HCT116 (cell line): Measurements from ENCODE around the gene RPL13. TPM values are rescaled to one million over a fixed set of nuclear protein-coding genes. Genes with fewer than 3 reads are reported as not detected.

Experiments
- ATAC-seq: fragments of 200-7000 bp; cut with Tn5 transposase; 2 replicates; pipeline ENCODE4 v1.9.1; 2020; ENCODE audit warnings: mild to moderate bottlenecking, moderate library complexity
- BruUV-seq: library from RNA; stranded (reverse); fragments of 400-500 nt; replicated peaks from 2 replicates; lab custom pipeline; 2021; lab: Mats Ljungman, UMichigan
- CTCF ChIA-PET: fragments of 300-600 bp; sonication (Branson Sonifier 250); formaldehyde crosslinking; loops from one replicate; lab custom pipeline; 2021; ENCODE audit warnings: antibody characterized with exemption; lab: Charles Lee
- POLR2A ChIA-PET: fragments of 300-600, 350-600 bp; sonication (Branson Sonifier 250); formaldehyde crosslinking; loops from one replicate; lab custom pipeline; 2021; ENCODE audit warnings: antibody characterized with exemption; lab: Charles Lee
- RAD21 ChIA-PET, 2 experiments: fragments of 300-600 bp; sonication (Branson Sonifier 250); formaldehyde crosslinking; loops; one replicate each; lab custom pipeline; 2023; ENCODE audit warnings: low total read pairs in 2 of 2; ENCODE audit not compliant: uncharacterized antibody in 2 of 2, unreplicated experiment in 2 of 2, low non-redundant PET in 1 of 2; lab: Charles Lee
- DNase-seq: peaks from one replicate; pipeline ENCODE4 v3.0.0-alpha.2; 2010; ENCODE audit warnings: low read depth, low spot score
- H2AFZ ChIP-seq: fragments of 200-600 bp; shearing (Covaris generic), sonication (generic); 2 replicates; pipeline ENCODE4 v1.6.1; 2017; ENCODE audit warnings: low read depth, mixed run types, mixed read lengths, antibody characterized with exemption, low read length; ENCODE audit not compliant: poor library complexity, severe bottlenecking
- H3K27ac ChIP-seq: 2 replicates; pipeline ENCODE4 v1.5.1; 2012; ENCODE audit warnings: low read depth, low read length
- H3K27me3 ChIP-seq: fragments of 200-600 bp; sonication (generic); 2 replicates; pipeline ENCODE4 v1.6.1; 2016; ENCODE audit warnings: mixed run types, low read length, mixed read lengths; ENCODE audit not compliant: insufficient read depth
- H3K36me3 ChIP-seq, 2 experiments: fragments of 200-500 bp in 1 of 2; fragments of 200-600 bp in 1 of 2; sonication (Bioruptor generic) in 1 of 2; sonication (generic) in 1 of 2; 2 replicates each; pipeline versions ENCODE4 v1.5.1 to v1.6.1; 2014 to 2016; ENCODE audit warnings: low read length in 2 of 2, inconsistent platforms in 1 of 2, mixed read lengths in 1 of 2, mixed run types in 1 of 2; ENCODE audit not compliant: insufficient read depth in 2 of 2, control insufficient read depth in 1 of 2
- H3K4me1 ChIP-seq, 2 experiments: fragments of 200-600 bp in 1 of 2; sonication (generic) in 1 of 2; 2 replicates each; pipeline versions ENCODE4 v1.5.1 to v1.6.1; 2012 to 2017; ENCODE audit warnings: low read length in 2 of 2, inconsistent platforms in 1 of 2, mild to moderate bottlenecking in 1 of 2, mixed read lengths in 1 of 2, mixed run types in 1 of 2, moderate library complexity in 1 of 2; ENCODE audit not compliant: insufficient read depth in 2 of 2, control insufficient read depth in 1 of 2
- H3K4me2 ChIP-seq: fragments of 200-600 bp; sonication (generic); 2 replicates; pipeline ENCODE4 v1.6.1; 2017; ENCODE audit warnings: mixed run types, low read length, mixed read lengths
- H3K4me3 ChIP-seq, 2 experiments: fragments of 200-600 bp in 1 of 2; sonication (generic) in 1 of 2; replicated peaks in 1 of 2; 2 replicates each; pipeline ENCODE4 v1.5.1; 2011 to 2016; ENCODE audit warnings: low read length in 2 of 2, control low read depth in 1 of 2, low read depth in 1 of 2, mild to moderate bottlenecking in 1 of 2, mixed read lengths in 1 of 2, mixed run types in 1 of 2
- H3K79me2 ChIP-seq: fragments of 200-600 bp; sonication (generic); 2 replicates; pipeline ENCODE4 v1.6.1; 2017; ENCODE audit warnings: mild to moderate bottlenecking, mixed run types, low read length, moderate library complexity, mixed read lengths; ENCODE audit not compliant: insufficient read depth
- H3K9ac ChIP-seq: fragments of 200-600 bp; sonication (generic); 2 replicates; pipeline ENCODE4 v1.6.1; 2016; ENCODE audit warnings: low read length, mixed read lengths
- H3K9me2 ChIP-seq: fragments of 200-600 bp; sonication (generic), shearing (Covaris generic); 2 replicates; pipeline ENCODE4 v1.6.1; 2017; ENCODE audit warnings: mixed run types, mild to moderate bottlenecking, moderate library complexity; ENCODE audit not compliant: insufficient read depth
- H3K9me3 ChIP-seq, 2 experiments: fragments of 200-500 bp in 1 of 2; fragments of 200-600 bp in 1 of 2; sonication (Bioruptor generic) in 1 of 2; sonication (generic) in 1 of 2; 2 replicates each; pipeline ENCODE4 v1.6.1; 2014 to 2017; ENCODE audit warnings: low read length in 2 of 2, mixed read lengths in 2 of 2, inconsistent platforms in 1 of 2, low read depth in 1 of 2, mild to moderate bottlenecking in 1 of 2, mixed run types in 1 of 2, moderate library complexity in 1 of 2; ENCODE audit not compliant: control insufficient read depth in 1 of 2, insufficient read depth in 1 of 2
- H4K20me1 ChIP-seq: fragments of 200-600 bp; sonication (generic), shearing (Covaris generic); 2 replicates; pipeline ENCODE4 v1.6.1; 2017; ENCODE audit warnings: mixed run types, mild to moderate bottlenecking, moderate library complexity; ENCODE audit not compliant: insufficient read depth
- ATF3 ChIP-seq: IDR thresholded peaks from 2 replicates; pipeline ENCODE4 v1.6.1; 2012
- CEBPB ChIP-seq: IDR thresholded peaks from 2 replicates; pipeline ENCODE4 v1.6.1; 2012; ENCODE audit warnings: low read depth
- EGR1 ChIP-seq: IDR thresholded peaks from 2 replicates; pipeline ENCODE4 v1.6.1; 2012; ENCODE audit warnings: low read depth
- ELF1 ChIP-seq: IDR thresholded peaks from 2 replicates; pipeline ENCODE4 v1.6.1; 2012; ENCODE audit warnings: low read depth, borderline replicate concordance
- EZH2 ChIP-seq: fragments of 200-600 bp; sonication (generic); IDR thresholded peaks from 2 replicates; pipeline ENCODE4 v1.6.1; 2017; ENCODE audit warnings: antibody characterized with exemption, mixed run types
- EZH2phosphoT487 ChIP-seq: fragments of 200-600 bp; IDR thresholded peaks from 2 replicates; pipeline ENCODE4 v1.6.1; 2018; ENCODE audit warnings: antibody characterized with exemption, borderline replicate concordance
- FOSL1 ChIP-seq: IDR thresholded peaks from 2 replicates; pipeline ENCODE4 v1.6.1; 2012; ENCODE audit warnings: low read depth
- POLR2AphosphoS5 ChIP-seq: IDR thresholded peaks from 2 replicates; pipeline ENCODE4 v1.6.1; 2011; ENCODE audit warnings: mild to moderate bottlenecking, low read depth, low read length, moderate library complexity
- RAD21 ChIP-seq: IDR thresholded peaks from 2 replicates; pipeline ENCODE4 v1.6.1; 2012; ENCODE audit warnings: low read depth, mild to moderate bottlenecking
- REST ChIP-seq: IDR thresholded peaks from 2 replicates; pipeline ENCODE4 v1.6.1; 2012; ENCODE audit warnings: low read depth
- SP1 ChIP-seq: IDR thresholded peaks from 2 replicates; pipeline ENCODE4 v1.6.1; 2012; ENCODE audit warnings: low read depth
- YY1 ChIP-seq: IDR thresholded peaks from 2 replicates; pipeline ENCODE4 v1.6.1; 2011; ENCODE audit warnings: low read length, low read depth, moderate library complexity, mild to moderate bottlenecking; ENCODE audit not compliant: insufficient replicate concordance; ENCODE audit errors: extremely low read depth
- ZFX ChIP-seq: fragments of 450-650 bp; IDR thresholded peaks from 2 replicates; pipeline ENCODE4 v1.6.1; 2017
- intact Hi-C: fragments of 100-400 bp; cut with micrococcal nuclease; formaldehyde crosslinking; loops from 2 replicates; pipeline ENCODE4 v1.10.0; 2022
- total RNA-seq: library from RNA; stranded (reverse); gene quantifications from one replicate; pipeline ENCODE4 v1.2.1, GENCODE V29; 2021; ENCODE audit not compliant: unreplicated experiment

RPL13 gene
- total RNA-seq, 1 experiment from 2014 or later, result 4,404 TPM

GRCh38 chr16:89544113-89544512 lies 16.4 kb upstream of the RPL13 start (continued):
- TF ChIP-seq REST (no peak), ZFX (no peak), YY1 (no peak), EZH2phosphoT487 (no peak), CEBPB (no peak), RAD21 (no peak), ATF3 (no peak), EGR1 (no peak), FOSL1 (no peak), ELF1 (no peak), SP1 (no peak)

- H3K27ac ChIP-seq, result no peak overlapping the region
- H4K20me1 ChIP-seq, result no peaks in the 10 kb centered on the region
- no TSS peak for BruUV-seq
- no peaks in the 10 kb centered on the region for H3K27me3 ChIP-seq
- no peaks in the 10 kb centered on the region for H3K9me2 ChIP-seq
- no peaks in the 10 kb centered on the region for H3K79me2 ChIP-seq
- H3K4me2 ChIP-seq, result no peak overlapping the region
- H3K4me1 ChIP-seq, result no peaks in the 10 kb centered on the region
- no peak overlapping the region for H2AFZ ChIP-seq
- peaks cover 23 to 29% of the 10 kb centered on the region in 2 experiments; a peak in 3 of 4 replicates for H3K36me3 ChIP-seq
- intact Hi-C loops, result no loop called here
- H3K9ac ChIP-seq, result no peak overlapping the region
- ChIA-PET RAD21 (no interaction called here), POLR2A (no interaction called here), CTCF (no interaction called here)
- DNase-seq (no peak), ATAC-seq (no peak)
- H3K4me3 ChIP-seq, result no peak overlapping the region
- no peaks in the 10 kb centered on the region for H3K9me3 ChIP-seq
- TF ChIP-seq SP1, result no peak
- TF ChIP-seq POLR2AphosphoS5, result no peak
- TF ChIP-seq EZH2, result no peak
- no peak for TF ChIP-seq YY1
Observed at GRCh38 chr16:89544713-89545043, 15.8 kb upstream of the RPL13 start.
